COLO668 (cell line): Measurements from ENCODE around the gene IRX2.

Source experiments
- DNase-seq: peaks from one replicate; lab custom pipeline; 2025; ENCODE audit not compliant: unreplicated experiment; lab: John Stamatoyannopoulos, UW

Gene IRX2

DNA sequence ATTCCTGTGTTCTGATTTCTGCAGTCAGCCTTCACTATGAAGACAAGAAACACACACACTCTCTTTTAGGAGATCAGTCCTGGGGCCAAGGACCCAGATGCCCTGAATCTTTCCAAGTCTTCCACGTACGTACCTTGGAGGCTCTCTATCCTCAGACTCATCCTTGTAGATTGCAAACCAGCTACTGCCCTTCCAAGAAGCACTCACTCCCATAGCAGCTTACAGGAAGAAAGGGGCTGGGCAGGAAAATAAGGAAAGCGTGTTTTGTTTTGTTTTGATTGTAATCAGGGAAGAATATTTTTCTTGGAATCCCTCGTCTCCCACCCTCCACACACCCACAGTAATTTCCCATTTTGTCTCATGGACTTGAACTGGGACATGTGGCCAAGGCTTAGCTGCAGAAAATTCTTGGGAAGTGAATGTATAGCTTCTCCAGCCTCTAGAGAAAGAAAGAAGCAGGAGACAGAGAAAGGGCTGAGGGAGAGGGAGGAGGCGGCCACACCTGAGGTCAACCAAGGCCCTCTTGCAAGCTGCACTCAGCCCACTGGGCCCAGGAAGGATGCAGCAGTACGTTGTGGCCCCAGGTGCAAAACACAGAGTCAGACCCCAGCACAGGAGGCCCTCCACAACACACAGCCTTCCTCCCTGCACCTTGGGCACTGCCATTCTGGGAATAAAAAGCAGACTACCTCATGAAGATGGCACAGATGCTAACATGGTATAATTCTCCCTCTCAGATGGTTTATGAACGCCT, 29.9 kb downstream of the IRX2 start:
- DNase-seq: no peak

DNA sequence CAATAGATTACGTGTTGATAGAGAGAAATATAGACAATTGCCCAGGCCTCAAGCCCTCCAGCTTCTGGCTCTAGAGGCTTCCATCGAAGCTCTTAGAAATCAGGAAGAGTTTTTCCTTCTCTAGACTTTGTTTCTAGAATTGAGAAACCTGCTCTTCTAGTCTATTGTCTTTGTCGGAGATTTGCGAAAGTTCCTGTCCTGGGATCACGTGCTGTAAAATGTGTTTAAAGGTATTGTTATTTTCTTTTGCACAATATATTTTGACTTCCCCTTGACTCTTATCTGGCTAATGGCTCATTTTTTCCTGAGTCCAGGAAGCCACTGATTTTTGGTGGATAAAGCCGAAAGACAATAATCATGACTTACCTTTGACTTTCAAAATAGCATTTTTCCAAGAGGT, 32.1 kb downstream of the IRX2 start:
- DNase-seq: no peak

DNA sequence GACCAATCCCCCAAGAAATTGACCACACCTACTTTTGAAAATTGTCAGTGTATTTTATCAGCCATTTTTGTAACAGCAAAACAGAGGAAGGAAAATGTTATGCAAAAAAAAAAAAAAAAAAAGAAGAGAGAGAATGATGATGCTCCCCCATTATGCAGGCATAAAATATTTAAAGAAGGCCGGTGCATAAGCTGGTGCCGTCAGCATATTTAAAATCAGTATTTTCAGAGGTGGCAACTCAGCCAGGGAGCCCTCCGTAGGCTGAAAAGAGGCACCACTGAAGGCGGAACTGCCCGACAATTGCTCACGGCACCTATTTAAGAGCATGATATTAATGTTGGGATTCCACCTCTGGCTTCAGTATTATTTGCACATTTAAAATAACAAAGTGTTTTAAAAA, 33.4 kb downstream of the IRX2 start:
- DNase-seq: no peak

DNA sequence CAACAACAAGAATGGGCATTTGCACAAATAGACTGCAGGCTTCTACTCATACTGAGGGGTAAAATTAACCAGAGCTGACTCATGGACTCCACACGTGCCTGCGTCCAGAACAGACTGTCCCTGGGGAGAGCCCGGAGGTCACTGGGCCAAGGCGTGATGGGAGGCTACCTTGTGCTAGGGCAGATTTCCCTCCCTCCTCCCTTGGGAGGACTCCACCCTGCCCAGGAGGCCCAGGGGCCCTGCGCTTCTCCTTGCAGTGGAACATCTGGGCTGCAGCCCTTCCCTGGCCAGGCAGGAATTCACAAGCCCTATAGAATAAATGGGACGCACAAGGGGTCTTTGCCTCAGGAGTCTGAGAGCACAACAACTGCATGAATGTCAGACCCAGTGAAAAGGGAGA, 35.6 kb downstream of the IRX2 start:
- no peak for DNase-seq

DNA sequence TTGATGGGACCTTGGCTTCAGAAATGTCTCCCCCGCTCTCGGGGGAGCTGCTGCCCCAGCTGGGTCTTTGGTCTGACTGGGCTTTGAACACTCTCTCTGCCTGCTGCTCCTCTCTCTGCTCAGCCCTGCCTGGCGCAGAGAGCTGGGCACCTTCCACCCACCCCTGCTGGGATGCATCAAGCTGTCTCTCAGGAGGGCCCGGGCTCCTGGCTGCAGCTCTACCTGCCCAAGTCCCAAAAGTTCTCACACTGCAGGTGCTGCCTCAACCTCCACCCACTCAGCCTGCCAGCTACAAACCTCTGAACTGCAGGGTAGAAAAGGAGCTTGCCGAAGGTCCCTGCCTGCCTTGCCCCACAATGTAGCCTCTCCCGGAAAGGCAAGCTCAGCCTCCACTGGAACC, 36.7 kb downstream of the IRX2 start:
- no peak for DNase-seq

DNA sequence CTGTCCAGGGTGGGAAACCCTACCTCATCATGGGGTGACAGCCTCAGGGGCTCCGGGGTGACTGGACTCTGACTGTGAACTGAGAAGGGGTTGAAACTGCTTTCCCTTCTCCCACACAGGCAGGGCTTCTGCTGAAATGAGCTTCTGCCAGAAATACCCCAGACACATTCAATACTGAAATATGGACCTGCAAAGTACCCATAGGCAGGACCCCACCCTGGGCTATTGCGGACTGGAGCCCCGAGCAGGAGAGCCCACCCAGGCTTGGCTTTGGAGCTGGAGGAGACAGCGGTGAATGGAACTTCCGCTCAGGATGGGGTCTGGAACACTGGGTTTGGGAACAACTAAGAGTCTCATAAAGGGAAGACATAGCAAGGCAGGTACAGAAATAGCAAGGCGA, 37.5 kb downstream of the IRX2 start:
- DNase-seq: no peak

DNA sequence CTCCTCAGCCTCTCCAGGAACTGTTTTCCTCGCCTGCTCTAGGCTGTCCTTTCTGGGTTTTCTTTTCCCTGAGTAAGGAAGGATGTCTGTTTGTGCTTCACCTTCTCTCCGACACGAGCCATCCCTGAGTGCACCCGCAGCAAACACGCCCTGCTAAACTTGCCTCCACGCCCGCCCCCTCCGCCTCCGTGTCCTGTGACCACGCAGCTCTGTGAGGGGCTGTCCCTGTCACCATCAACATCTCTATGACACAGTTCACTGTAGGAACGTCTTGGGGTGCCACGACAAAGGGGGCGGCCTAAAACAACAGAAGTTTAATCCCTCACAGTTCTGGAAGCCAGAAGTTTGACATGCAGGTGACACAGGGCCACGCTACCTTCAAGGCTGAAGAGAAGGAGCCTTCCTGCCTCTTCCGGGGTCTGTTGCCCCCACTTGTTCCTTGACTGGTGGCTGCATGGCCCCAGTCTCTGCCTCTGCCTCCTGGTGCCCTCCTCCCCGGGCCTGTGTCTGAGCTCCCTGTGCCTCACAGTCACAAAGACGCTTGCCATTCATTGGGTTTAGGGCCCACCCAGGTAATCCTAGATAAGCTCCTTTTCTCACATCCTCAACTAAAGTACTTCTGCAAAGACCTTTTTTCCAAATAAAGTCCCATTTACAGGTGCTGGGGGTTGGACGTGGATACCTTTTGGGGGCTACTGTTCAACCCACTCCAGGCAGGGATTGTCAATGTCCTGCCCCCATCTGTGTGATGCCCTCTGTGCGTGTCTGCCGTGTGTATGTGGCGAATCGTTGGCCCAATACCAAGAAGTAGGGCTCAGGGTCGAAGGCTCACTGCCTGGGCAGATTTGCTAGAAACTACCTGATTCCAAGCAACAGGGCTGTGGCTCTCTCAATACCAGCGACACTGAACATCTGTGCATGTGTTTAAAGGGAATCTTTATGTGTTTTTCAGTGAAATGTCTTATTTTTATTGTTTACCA, 39.7 kb downstream of the IRX2 start:
- no peak for DNase-seq

DNA sequence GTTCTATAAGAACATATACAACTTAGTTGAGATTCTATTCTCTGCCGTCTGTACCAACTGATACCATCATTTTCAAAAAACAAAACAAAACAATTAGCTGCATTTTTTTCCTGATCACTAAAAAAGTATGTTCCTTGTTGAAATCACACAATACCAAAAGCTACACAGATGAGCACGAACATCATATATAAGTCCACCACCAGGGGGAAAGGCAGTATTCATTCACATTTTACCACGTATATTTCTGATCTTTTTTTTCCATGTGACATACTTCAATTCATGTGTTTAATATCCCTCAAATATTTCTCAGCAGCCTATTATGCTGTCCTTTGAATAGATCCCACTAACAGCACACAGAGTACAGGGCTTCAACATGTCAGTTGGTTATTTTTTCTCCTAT, 40.6 kb downstream of the IRX2 start:
- no peak for DNase-seq

DNA sequence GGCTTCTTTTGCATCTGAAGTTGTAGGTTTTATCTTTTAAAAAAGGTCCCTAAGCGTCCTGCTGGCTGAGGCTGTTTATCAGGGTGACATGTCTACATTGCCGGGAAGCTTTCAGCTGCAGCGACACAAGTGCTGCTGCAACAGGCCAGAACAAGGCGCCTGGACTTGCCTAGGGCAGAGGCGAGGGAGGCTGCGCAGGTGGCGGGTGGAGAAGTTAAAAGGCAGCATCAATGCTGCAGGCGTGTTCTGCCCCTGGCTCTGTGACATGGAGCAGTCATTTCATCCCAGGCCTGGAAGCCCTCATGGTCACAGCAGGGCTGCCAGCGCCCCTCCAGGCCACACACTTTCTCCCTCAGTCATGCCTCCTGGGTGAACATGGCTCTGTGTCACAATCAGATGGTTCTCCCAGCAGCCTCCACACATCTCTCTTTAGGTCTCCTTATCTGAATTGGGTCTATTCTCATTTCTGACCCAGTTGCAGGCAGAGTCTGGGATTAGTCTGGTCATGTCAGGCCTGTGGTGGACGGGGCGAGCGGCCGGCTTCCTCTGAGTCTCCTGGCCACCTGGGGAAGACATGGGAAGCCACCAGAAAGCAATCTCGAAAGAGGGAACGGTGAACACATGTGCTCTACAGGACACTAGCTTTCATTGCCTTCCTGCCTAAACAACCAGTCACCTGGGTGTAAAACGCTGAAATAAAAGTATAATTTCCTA, 41.3 kb downstream of the IRX2 start:
- no peak for DNase-seq

DNA sequence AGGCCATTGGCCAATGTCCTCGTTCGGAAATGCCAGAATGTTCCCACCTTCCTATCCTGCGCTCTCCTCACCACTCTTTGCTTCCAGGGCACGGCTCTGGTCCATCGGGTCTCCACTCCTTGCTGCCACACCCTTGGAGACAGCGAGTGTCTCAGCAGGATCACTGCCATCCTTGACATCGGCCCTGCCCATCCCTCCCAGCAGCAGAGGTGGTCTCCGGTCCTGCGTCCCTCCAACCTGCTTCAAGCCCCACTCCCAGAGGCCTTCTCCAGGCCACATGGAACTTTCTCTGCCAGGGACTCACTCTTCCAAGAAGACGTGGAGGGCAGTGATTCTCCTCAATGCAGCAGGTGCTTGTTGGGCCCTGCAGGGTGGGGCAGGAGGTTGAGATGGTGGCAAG, 42.7 kb downstream of the IRX2 start:
- DNase-seq: no peak

DNA sequence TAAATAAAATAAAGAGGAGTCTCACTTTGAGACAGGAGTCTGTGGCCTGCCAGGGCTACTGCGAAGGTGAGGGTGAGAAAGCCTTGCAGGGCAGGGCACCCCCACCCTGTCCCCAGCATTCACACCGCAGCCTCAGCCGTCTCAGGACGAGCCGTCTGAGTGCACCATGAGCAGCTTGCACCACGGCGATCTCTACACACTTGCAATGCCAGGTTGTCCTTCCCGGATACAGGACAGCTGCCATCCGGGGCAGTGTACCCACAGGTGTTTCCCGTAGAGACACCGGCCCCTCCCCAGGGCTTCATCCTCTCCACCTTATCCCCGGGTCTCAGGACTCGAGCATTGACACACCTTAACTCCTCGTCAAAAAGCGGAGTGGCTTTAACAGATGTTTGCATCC, 43.3 kb downstream of the IRX2 start:
- no peak for DNase-seq

DNA sequence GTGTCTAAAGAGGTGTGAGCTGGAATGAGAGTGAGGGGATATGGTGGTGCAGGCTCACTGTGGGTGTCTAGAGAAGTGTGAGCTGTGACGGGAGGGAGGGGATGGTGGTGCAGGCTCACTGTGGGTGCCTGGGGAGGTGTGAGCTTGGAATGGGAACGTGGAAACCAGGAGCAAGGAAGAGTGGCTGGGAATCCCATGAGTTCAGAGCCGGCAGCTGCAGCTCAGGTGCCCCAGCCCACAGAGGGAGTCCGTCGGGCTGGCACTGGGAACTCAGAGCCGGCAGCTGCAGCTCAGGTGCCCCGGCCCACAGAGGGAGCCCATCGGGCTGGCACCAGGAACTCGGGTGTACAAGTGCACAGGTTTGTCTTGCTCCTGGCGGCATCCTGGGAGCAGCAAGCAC, 45.6 kb downstream of the IRX2 start:
- DNase-seq: no peak

DNA sequence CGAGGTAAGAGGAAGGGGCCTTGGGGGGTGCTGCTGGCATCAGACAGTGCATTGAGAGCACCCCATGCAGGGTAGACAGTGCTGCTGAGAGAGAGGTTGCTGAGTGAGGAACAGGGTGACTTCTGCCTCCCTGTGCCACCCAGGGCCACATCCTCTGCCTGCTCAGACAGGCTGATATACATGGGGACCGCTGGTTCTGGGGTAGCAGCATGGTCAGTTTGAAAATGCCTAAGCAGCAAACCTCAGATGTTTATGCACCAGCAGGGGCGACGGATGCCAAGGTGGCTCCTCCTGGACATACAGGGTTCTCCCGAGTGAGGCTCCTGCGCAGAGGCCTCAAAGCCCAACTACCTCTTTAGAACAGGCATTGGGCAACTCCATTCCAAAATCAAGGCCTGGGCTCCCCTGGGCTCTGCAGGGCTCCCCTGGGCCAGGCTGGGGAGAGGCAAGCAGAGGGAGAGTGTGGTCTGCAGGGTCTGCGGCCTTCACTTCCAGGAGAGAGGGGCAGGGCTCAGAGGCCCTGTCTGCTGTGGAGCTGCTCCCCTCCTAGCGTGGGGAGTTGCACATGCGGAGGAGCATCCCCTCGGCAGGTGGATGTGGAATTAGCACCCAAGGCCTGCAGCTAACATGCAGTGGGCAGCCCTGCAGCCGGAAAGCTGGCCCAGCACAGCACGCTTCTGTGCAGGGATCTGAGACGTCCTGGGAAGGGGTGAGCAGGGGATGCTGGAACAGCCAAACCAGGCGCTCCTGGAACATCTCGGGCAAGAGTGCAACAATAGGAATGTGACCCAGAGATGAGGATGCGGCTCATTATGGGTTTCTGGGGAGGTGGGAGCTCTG, 46.5 kb downstream of the IRX2 start:
- no peak for DNase-seq

DNA sequence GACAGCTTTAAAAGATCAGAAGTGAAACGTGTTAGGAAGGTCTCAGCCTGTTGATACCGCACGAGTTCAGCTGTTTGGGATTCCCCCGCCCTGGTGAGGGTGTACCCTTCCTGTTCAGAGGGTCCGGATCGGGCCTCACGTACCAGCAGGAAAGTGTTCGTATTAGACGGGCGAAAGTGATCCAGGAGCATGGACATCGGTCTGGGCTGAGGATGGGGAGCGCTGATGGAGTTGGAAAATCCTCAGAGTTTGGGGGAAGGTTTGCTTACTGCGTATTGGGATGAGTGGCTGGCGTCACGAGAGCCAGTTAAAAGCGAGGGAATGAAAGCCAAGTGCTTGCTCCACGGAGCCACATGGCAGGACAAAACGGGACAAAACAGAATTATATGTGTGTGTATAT, 47.4 kb downstream of the IRX2 start:
- no peak for DNase-seq

DNA sequence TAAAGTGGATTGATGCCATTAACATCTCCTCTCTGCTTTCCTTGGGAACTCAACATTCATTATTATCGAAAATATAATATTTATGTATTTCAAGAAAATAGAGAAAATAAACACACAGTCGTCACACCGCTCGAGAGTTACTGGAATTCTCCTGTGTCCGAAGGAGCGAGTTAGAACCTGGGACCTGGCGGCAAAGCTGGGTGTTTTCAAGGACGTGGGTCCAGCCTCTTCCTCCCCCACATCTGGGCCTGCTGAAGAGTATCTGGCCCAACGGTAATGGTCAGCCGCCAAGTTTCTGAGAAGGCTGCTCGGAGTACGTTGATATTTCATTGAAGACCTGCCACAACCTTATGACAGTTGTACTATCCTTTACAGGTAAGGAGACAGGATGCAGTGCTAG, 47.9 kb downstream of the IRX2 start:
- DNase-seq: no peak

DNA sequence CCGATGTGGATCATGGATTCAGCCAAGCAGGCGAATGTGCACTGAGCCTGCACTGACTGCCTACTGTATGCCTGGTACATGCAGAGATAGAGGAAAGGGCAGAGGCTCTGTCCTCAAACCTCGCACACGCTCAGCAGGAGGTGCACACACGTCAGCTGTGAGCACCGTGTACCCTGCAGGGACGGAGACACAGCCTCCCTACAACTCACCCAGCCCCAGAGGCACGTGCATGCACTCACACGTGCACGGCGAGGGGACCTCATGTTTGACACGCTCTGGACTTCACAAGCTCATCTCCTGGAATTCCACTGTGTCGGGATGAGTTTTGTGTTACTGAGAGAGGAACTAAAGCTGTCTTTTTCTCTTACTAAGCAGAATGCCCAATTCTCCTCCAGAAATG, 48.4 kb downstream of the IRX2 start:
- no peak for DNase-seq

DNA sequence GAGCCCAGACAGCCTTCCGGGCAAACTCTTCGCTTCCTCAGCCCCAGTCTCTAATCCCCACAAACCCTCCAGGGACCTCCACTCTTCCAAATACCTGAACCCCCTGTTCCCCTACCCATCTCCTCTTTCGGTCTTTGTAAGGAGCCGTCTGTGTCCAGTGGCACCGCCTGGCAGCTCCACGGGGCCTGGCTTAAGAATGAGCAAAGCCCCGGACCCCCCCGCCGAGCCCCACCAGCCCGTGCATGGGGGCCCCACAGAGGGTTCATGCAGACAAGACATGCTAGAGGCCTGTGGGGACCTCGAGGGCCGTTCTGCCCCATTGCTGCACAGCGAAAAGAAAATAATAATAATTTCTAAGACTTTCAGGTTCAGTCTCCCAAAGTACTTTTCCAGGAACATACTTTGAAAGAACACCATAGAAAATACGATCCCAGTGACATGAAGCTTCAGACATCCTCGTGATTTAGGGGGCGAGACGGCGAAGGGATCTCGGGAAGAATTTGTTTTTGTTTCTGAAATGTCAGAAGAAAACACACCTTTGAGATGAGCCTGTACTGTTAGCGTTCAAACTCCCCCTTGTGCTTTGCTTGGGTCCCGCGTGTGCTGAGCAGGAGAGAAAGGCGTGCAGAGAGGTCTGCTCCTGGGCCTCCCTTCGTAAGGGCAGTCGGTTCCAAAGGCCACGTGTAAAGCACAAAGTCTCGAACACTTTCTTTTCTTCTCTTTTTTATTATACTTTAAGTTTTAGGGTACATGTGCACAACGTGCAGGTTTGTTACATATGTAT, 49.2 kb downstream of the IRX2 start:
- no peak for DNase-seq

DNA sequence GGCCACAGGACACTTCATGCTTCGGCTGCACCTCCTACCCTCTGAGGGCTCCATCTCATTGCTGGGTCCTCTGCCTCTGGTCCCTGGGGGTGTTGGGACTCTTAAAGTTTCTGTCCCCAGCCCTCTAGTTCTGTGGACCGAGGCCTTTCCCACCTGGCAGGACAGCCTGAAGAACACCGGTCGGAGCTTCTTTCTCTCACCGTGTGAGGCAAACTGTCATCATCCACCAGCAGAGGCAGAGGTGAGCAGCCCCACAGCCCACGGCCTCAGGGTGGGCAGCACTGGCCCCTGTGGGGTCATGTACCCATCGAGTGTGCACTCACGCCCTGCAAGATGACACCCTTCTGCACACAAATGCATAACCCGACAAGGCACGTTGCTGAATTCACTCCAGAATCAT, 49.9 kb downstream of the IRX2 start:
- no peak for DNase-seq

DNA sequence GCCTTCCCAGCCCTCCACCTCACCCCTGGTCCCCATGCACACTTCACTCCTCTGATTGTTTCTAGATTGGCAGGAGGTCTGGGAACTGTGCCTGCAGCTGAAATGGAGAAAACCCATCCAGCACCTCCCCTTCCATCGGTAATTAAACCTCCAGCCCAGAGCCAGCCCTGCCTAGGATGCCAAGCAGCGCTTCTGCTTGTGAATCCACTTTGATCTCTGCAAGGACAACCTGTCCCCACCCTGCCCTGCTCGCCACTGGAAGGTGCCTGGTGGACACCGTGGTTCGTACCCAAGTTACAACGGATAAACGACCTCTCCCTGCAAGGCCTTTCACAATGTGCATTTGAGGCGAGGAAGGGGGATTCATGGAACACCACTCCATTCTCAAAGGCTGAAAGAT, 50.6 kb downstream of the IRX2 start:
- no peak for DNase-seq

DNA sequence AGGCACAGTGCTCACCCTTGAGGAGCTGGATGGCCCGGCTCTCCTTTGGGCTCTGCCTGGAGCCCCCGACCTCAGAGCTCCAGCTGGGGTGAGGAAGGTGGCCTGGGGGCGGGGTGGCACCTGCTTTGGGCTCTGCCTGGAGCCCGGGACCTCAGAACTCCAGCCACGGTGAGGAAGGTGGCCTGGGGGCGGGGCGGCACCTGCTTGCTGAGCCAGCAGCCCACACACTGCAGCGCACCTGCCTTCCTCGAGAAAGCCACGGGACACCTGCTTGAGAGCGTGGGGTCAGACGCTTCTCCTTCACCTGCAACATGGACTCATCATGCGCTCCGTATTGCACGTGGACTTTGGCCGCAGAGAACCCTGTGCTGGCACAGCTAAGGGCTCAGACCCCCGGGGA, 51.8 kb downstream of the IRX2 start:
- no peak for DNase-seq
